HepG2 (cell line): ENCODE results near the gene SMC1B. TPM values are rescaled to one million over a fixed set of nuclear protein-coding genes. Genes with fewer than 3 reads are reported as not detected.

Experiments used
- ATAC-seq: fragments of 200-7000 bp; cut with Tn5 transposase; 3 replicates; pipeline ENCODE4 v1.9.1; 2020; ENCODE audit warnings: mild to moderate bottlenecking, moderate library complexity
- BruUV-seq: library from RNA; stranded (reverse); fragments of 400-500 nt; replicated peaks from 2 replicates; lab custom pipeline; 2021; lab: Mats Ljungman, UMichigan
- CTCF ChIA-PET: fragments of 300-600 bp; formaldehyde crosslinking; extraction: SDS; loops from one replicate; lab custom pipeline; 2021; ENCODE audit warnings: low total read pairs, inconsistent platforms, low intra/inter-chr PET ratio; lab: Yijun Ruan, JAX
- POLR2A ChIA-PET: fragments of 350-600 bp; sonication (Branson Sonifier 250); formaldehyde crosslinking; loops from one replicate; lab custom pipeline; 2020; ENCODE audit warnings: antibody characterized with exemption, inconsistent platforms; lab: Yijun Ruan, JAX
- DNase-seq: peaks from one replicate; pipeline ENCODE4 v3.0.0-alpha.2; 2015; ENCODE audit warnings: low spot score
- FAIRE-seq: peaks from 3 replicates; lab custom pipeline; 2011; peaks lifted over from hg19 to GRCh38; lab: Jason Lieb, UNC
- H2AFZ ChIP-seq: one replicate; pipeline ENCODE4 v1.6.1; 2011; ENCODE audit warnings: low read length, inconsistent platforms
- H3K27ac ChIP-seq: fragments of 300-600 bp; 3 replicates; pipeline ENCODE4 v1.8.0; 2011; ENCODE audit warnings: mixed run types, mild to moderate bottlenecking, mixed read lengths, low read length, inconsistent platforms; ENCODE audit not compliant: insufficient read depth; ENCODE audit errors: extremely low read length
- H3K27me3 ChIP-seq, 2 experiments: fragments of 200-600 bp in 1 of 2; 2 replicates in 1 of 2; 3 replicates in 1 of 2; pipeline versions ENCODE4 v1.6.0 to v1.8.0; 2011; ENCODE audit warnings: low read length in 2 of 2, mild to moderate bottlenecking in 2 of 2, moderate library complexity in 2 of 2, inconsistent platforms in 1 of 2; ENCODE audit not compliant: insufficient read depth in 2 of 2, control insufficient read depth in 1 of 2
- H3K36me3 ChIP-seq, 2 experiments: fragments of 200-600 bp in 1 of 2; replicated peaks in 1 of 2; 2 replicates in 1 of 2; 3 replicates in 1 of 2; pipeline versions ENCODE4 v1.5.1 to v1.8.0; 2011; ENCODE audit warnings: low read length in 2 of 2, inconsistent platforms in 1 of 2; ENCODE audit not compliant: insufficient read depth in 2 of 2, control insufficient read depth in 1 of 2
- H3K4me1 ChIP-seq: 2 replicates; pipeline ENCODE4 v1.5.1; 2012; ENCODE audit warnings: low read length, inconsistent platforms; ENCODE audit not compliant: insufficient read depth
- H3K4me2 ChIP-seq: 2 replicates; pipeline ENCODE4 v1.6.0; 2011; ENCODE audit warnings: low read depth, low read length, inconsistent platforms
- H3K4me3 ChIP-seq, 3 experiments: fragments of 200-600 bp in 1 of 3; sonication (generic), shearing (Covaris generic) in 1 of 3; replicated peaks in 1 of 3; 2 replicates each; pipeline ENCODE4 v1.5.1; 2011 to 2016; ENCODE audit warnings: low read length in 3 of 3, inconsistent platforms in 2 of 3, low read depth in 2 of 3, mild to moderate bottlenecking in 2 of 3, control low read depth in 1 of 3, mixed read lengths in 1 of 3; ENCODE audit not compliant: insufficient read depth in 1 of 3
- H3K79me2 ChIP-seq: one replicate; pipeline ENCODE4 v1.6.1; 2011; ENCODE audit warnings: low read length, inconsistent platforms; ENCODE audit not compliant: insufficient read depth
- H3K9ac ChIP-seq: 2 replicates; pipeline ENCODE4 v1.6.0; 2011; ENCODE audit warnings: mild to moderate bottlenecking, low read depth, low read length, inconsistent platforms; ENCODE audit not compliant: insufficient read depth
- H3K9me3 ChIP-seq: 2 replicates; pipeline ENCODE4 v1.5.1; 2012; ENCODE audit warnings: mild to moderate bottlenecking, low read length
- H4K20me1 ChIP-seq: 2 replicates; pipeline ENCODE4 v1.6.0; 2011; ENCODE audit warnings: inconsistent platforms, mild to moderate bottlenecking, low read length, moderate library complexity; ENCODE audit not compliant: insufficient read depth
- ATF7 ChIP-seq, 2 experiments: fragments of 450-650 bp in 1 of 2; sonication (generic) in 1 of 2; formaldehyde crosslinking in 1 of 2; IDR thresholded peaks; 2 replicates each; pipeline versions ENCODE4 v1.4.0 to v1.6.1; 2016 to 2020; ENCODE audit warnings: antibody characterized with exemption in 1 of 2, mild to moderate bottlenecking in 1 of 2, missing genetic modification reagents in 1 of 2
- CCDC6 ChIP-seq: sonication (generic); formaldehyde crosslinking; IDR thresholded peaks from 2 replicates; pipeline ENCODE4 v1.8.1; 2022; ENCODE audit warnings: mild to moderate bottlenecking, missing genetic modification reagents, moderate library complexity
- CENPT ChIP-seq: sonication (generic); formaldehyde crosslinking; IDR thresholded peaks from 2 replicates; pipeline ENCODE4 v1.8.0; 2022; ENCODE audit warnings: low read depth, mild to moderate bottlenecking, moderate library complexity, missing genetic modification reagents
- FOXK1 ChIP-seq: sonication (generic); formaldehyde crosslinking; IDR thresholded peaks from 2 replicates; pipeline ENCODE4 v1.4.0; 2020; ENCODE audit warnings: low read depth, missing genetic modification reagents, borderline replicate concordance
- GFI1 ChIP-seq: sonication (generic); formaldehyde crosslinking; IDR thresholded peaks from 2 replicates; pipeline ENCODE4 v1.5.0; 2020; ENCODE audit warnings: missing genetic modification reagents, mild to moderate bottlenecking, borderline replicate concordance
- GTF2F1 ChIP-seq: fragments of 150-350 bp; IDR thresholded peaks from 2 replicates; pipeline ENCODE4 v1.6.1; 2014; ENCODE audit warnings: low read length
- KAT8 ChIP-seq: IDR thresholded peaks from 2 replicates; pipeline ENCODE4 v1.6.1; 2016; ENCODE audit warnings: missing genetic modification reagents, missing compliant biosample characterization
- MTERF4 ChIP-seq: sonication (generic); formaldehyde crosslinking; IDR thresholded peaks from 2 replicates; pipeline ENCODE4 v1.8.0; 2023; ENCODE audit warnings: mild to moderate bottlenecking, missing genetic modification reagents
- ZBTB1 ChIP-seq: sonication (generic); formaldehyde crosslinking; IDR thresholded peaks from 2 replicates; pipeline ENCODE4 v1.4.0; 2020; ENCODE audit warnings: missing genetic modification reagents, borderline replicate concordance
- ZBTB21 ChIP-seq: sonication (generic); formaldehyde crosslinking; IDR thresholded peaks from 2 replicates; pipeline ENCODE4 v1.4.0; 2020; ENCODE audit warnings: missing genetic modification reagents
- ZNF17 ChIP-seq: sonication (generic); formaldehyde crosslinking; IDR thresholded peaks from 2 replicates; pipeline ENCODE4 v1.5.0; 2020; ENCODE audit warnings: mild to moderate bottlenecking, missing genetic modification reagents
- ZNF205 ChIP-seq: IDR thresholded peaks from 2 replicates; pipeline ENCODE4 v1.6.1; 2018; ENCODE audit warnings: missing biosample characterization, missing genetic modification reagents
- ZNF292 ChIP-seq: sonication (generic); formaldehyde crosslinking; IDR thresholded peaks from 2 replicates; pipeline ENCODE4 v1.8.1; 2022; ENCODE audit warnings: mild to moderate bottlenecking, low read depth, missing genetic modification reagents, borderline replicate concordance
- ZNF432 ChIP-seq: sonication (generic); formaldehyde crosslinking; IDR thresholded peaks from 2 replicates; pipeline ENCODE4 v1.5.0; 2020; ENCODE audit warnings: missing genetic modification reagents, mild to moderate bottlenecking, borderline replicate concordance
- ZNF572 ChIP-seq: sonication (generic); formaldehyde crosslinking; IDR thresholded peaks from 2 replicates; pipeline ENCODE4 v1.5.1; 2020; ENCODE audit warnings: mild to moderate bottlenecking, missing genetic modification reagents
- WGBS: methylation state at CpG from one replicate; pipeline ENCODE4 v1.1.6; 2017; ENCODE audit warnings: low lambda C conversion rate; 5-methylcytosine and 5-hydroxymethylcytosine counted together
- in situ Hi-C: cut with HindIII; loops from 2 replicates; pipeline ENCODE4 v1.10.0; 2017; ENCODE audit warnings: low pct_unique_long_range_greater_than_20kb; ENCODE audit not compliant: extremely low pct_ligation_motif_present
- intact Hi-C: fragments of 100-400 bp; cut with micrococcal nuclease; formaldehyde crosslinking; loops from one replicate; pipeline ENCODE4 v1.10.0; 2022; ENCODE audit not compliant: unreplicated experiment
- polyA plus RNA-seq, 8 experiments: library from polyadenylated mRNA; depleted of rRNA in 3 of 8; stranded (reverse) in 7 of 8; unstranded in 1 of 8; fragments of >200 nt; fragmentation: Illumina TruSeq in 4 of 8; extraction: Trizol in 4 of 8; gene quantifications; 2 replicates each; pipeline versions ENCODE4 v1.2.1 to v1.2.3, GENCODE V29; 2011 to 2016; ENCODE audit warnings: low read depth in 4 of 8, missing spikeins in 1 of 8, mixed read lengths in 1 of 8; ENCODE audit not compliant: insufficient read depth in 1 of 8
- total RNA-seq, 5 experiments: library from RNA; depleted of rRNA; stranded (reverse); fragments of >200 nt; fragmentation: Illumina TruSeq; extraction: Trizol; gene quantifications; 2 replicates each; pipeline ENCODE4 v1.2.3, GENCODE V29; 2016; ENCODE audit warnings: low read depth in 1 of 5

SMC1B gene
- total and polyA plus RNA-seq, 2 of the 13 experiments (the other 11 are each of a cell fraction or from before 2014, with no cell fraction given), result not detected

GRCh38 chr22:45359627-45360026 is 53.8 kb downstream of the SMC1B start:
- no peak overlapping the region for H2AFZ ChIP-seq
- 38% methylated on average over 4 of the region's 4 CpGs for WGBS
- POLR2A ChIA-PET, result no interaction called here

GRCh38 chr22:45358127-45358526 is 55.3 kb downstream of the SMC1B start:
- DNase-seq, result no peak
- Histone ChIP-seq H3K27ac (no peak overlapping the region), H3K79me2 (no peaks in the 10 kb centered on the region), H3K9me3 (no peaks in the 10 kb centered on the region), H3K9ac (no peak overlapping the region), H4K20me1 (no peaks in the 10 kb centered on the region), H3K4me2 (no peak overlapping the region), H2AFZ (no peak overlapping the region), H3K4me1 (no peaks in the 10 kb centered on the region), H3K27me3 (no peaks in the 10 kb centered on the region), H3K4me3 (no peak overlapping the region), H3K36me3 (no peaks in the 10 kb centered on the region)
- no peak for FAIRE-seq
- intact Hi-C loops, result no loop called here
- in situ Hi-C loops, result no loop called here
- ATAC-seq, result no peak
- 85% methylated on average over 1 of the region's 1 CpG for WGBS
- ChIA-PET CTCF (no interaction called here), POLR2A (no interaction called here)
- no TSS peak for BruUV-seq
- TF ChIP-seq ZNF17 (CRISPR knock-in tag), result no peak
- TF ChIP-seq CENPT, result no peak
- TF ChIP-seq GFI1 (CRISPR knock-in tag), result no peak
- no peak for TF ChIP-seq ZNF205 (CRISPR knock-in tag)
- no peak for TF ChIP-seq FOXK1 (CRISPR knock-in tag)
- TF ChIP-seq ZBTB1 (CRISPR knock-in tag), result no peak
- no peak for TF ChIP-seq ZNF432 (CRISPR knock-in tag)
- TF ChIP-seq ZNF292 (CRISPR knock-in tag), result no peak
- no peak for TF ChIP-seq KAT8
- TF ChIP-seq ZBTB21 (CRISPR knock-in tag), result no peak
- no peak for TF ChIP-seq CCDC6
- no peak for TF ChIP-seq MTERF4
- no peak for TF ChIP-seq ZNF572

More at GRCh38 chr22:45359627-45360026, 53.8 kb downstream of the SMC1B start:
- no peak overlapping the region for H3K4me2 ChIP-seq
- no peaks in the 10 kb centered on the region for H3K4me1 ChIP-seq
- no peaks in the 10 kb centered on the region for H4K20me1 ChIP-seq
- H3K36me3 ChIP-seq, result no peaks in the 10 kb centered on the region
- DNase-seq (no peak), ATAC-seq (no peak), FAIRE-seq (no peak)
- no peak overlapping the region for H3K4me3 ChIP-seq
- intact Hi-C loops, result no loop called here
- H3K9ac ChIP-seq, result no peak overlapping the region
- H3K27ac ChIP-seq, result no peak overlapping the region
- in situ Hi-C loops, result no loop called here
- TF ChIP-seq ATF7 (IDR thresholded peaks at IDR 0.05) (peak; percentile 74), ATF7 (CRISPR knock-in tag; IDR thresholded peaks at IDR 0.05) (no peak), GTF2F1 (no peak)
- no peaks in the 10 kb centered on the region for H3K27me3 ChIP-seq
- H3K9me3 ChIP-seq, result no peaks in the 10 kb centered on the region
- BruUV-seq, result no TSS peak
- H3K79me2 ChIP-seq, result no peaks in the 10 kb centered on the region
- CTCF ChIA-PET, result no interaction called here
